ENCODE results near the gene KRT7. TPM values are rescaled to one million over a fixed set of nuclear protein-coding genes. Genes with fewer than 3 reads are reported as not detected.
A peak's percentile ranks its signal among the peaks of the same experiment; 100 is the strongest.

The KRT7 gene
- total and polyA plus RNA-seq, 3 experiments from 2014 or later, result 3.2 to 5.6 TPM; not detected in 1

DNA sequence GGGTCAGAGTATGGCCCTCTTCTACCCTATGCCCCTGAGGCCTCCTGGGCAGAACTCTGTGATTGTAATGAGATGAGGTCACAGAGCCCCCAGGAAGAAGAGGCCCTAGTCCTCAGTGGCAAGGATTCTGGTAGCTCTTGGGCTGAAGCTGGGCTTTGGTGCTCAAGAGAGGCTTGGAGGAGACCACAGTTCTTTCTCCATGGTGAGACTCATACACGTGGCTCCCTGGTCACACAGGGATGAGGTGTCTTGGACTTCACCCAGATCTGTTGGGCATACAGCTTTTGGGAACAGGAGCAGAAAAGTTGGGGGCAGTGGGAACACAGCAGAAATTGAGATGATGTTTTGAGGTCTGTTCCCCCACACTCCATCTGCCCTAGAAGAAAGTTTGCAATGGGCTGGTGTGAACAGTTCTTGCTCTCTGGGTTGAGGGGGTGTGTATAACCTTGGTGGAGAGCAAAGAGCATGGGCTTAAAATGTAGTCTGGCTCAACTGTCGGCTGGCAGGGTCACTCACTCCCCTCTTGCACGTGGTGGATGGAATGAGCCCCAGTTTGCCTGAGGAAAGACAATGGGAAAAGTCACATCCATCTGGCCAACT lies 41.6 kb downstream of the KRT7 start, which contains the start of gene KRT86:
Gene KRT86, plus strand, starts transcription at position 125 of the 600 bp plus-strand sequence. CDS start 27,272 bp downstream, outside the sequence.
- Mint-ChIP-seq H3K27me3 (peaks cover 16 to 67% of the 10 kb centered on the region in 2 donors), H3K27ac (no peak within 1 kb of the TSS), H3K36me3 (no peaks in the 10 kb centered on the region), H3K4me3 (no peak within 1 kb of the TSS), H3K4me1 (peaks cover 6 to 11% (median 10%) of the 10 kb centered on the region in 3 donors), H3K9me3 (no peaks in the 10 kb centered on the region)
- no peaks in the 10 kb centered on the region for H3K27me3 ChIP-seq (ENCODE audit: insufficient read depth, low read length, poor library complexity, severe bottlenecking)
- H3K36me3 ChIP-seq (ENCODE audit: insufficient read depth, low read length), result no peaks in the 10 kb centered on the region
- no peak within 1 kb of the TSS for H3K4me3 ChIP-seq (ENCODE audit: low read length)
- no peak for DNase-seq
- peaks cover 6% of the 10 kb centered on the region for H3K4me1 ChIP-seq (ENCODE audit: insufficient read depth, low read length)
- ChIA-PET CTCF (no interaction called here), POLR2A (no interaction called here)
- H3K9me3 ChIP-seq (ENCODE audit: low read length), result no peaks in the 10 kb centered on the region
- no peak within 1 kb of the TSS for H3K27ac ChIP-seq (ENCODE audit: low read depth, low read length)

DNA sequence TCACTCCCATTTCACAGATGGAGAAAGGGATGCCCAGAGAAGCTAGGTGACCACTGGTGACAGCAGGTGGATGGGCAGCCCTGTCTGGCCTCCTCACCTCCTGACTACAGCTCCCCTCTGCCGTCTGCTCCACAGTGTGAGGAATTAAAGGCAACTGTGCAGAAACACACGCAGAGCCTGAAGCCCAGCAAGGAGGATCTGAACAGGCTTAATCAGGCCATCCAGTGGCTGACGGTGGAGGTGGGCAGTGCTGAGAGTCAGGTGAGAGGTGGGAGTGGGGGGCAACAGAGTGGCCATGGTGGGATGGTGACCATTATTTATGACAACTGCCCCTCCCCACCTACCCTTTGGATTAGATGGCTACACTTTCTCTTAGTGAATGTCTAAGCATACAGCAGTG lies 42.6 kb downstream of the KRT7 start:
- Histone ChIP-seq H3K4me1 (ENCODE audit: insufficient read depth, low read length) (peaks cover 6% of the 10 kb centered on the region), H3K9me3 (ENCODE audit: low read length) (no peaks in the 10 kb centered on the region), H3K4me3 (ENCODE audit: low read length) (no peak overlapping the region), H3K36me3 (ENCODE audit: insufficient read depth, low read length) (no peaks in the 10 kb centered on the region), H3K27ac (ENCODE audit: low read depth, low read length) (no peak overlapping the region), H3K27me3 (ENCODE audit: insufficient read depth, low read length, poor library complexity, severe bottlenecking) (no peaks in the 10 kb centered on the region)
- Mint-ChIP-seq H3K36me3 (no peaks in the 10 kb centered on the region), H3K27ac (no peak overlapping the region), H3K27me3 (peaks cover 22 to 72% of the 10 kb centered on the region in 2 donors), H3K4me3 (no peak overlapping the region), H3K4me1 (peaks cover 6 to 11% (median 10%) of the 10 kb centered on the region in 3 donors), H3K9me3 (no peaks in the 10 kb centered on the region)
- ChIA-PET CTCF (no interaction called here), POLR2A (no interaction called here)
- DNase-seq, result no peak

DNA sequence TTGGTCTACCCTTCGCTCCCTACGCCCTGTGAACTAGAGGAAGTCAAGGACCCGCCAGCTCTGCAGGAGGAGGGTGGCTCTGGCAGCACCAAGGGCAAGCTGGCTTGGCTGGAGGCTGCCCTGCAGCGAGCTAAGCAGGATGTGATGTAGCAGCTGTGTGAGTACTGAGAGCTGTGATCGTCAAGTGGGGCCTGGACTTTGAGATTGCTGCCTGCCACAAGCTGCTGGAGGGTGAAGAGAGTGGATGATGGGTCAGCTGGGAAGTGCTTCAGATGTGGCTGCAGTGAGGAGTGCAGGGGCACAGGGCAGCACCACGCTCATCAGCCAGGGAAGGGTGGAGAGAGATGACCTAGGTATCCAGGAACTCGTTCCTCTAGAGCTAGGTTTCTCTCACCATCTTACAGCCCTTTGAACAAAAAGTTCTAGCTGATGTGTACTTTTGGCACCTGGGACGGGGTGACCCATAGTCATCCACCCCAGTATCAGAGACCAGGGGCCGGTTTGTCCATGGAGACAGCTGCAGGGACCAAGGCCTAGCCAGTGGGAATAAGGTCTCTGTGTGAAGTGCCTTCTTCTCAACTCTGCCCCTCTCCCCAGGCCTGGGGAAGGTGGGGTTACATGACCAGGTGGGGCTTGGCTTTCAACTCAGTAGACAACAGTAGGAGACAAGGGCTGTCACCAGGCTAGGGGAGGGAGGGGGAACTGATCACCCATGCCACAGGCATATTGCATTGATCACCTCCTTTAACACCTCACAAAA lies 44.6 kb downstream of the KRT7 start:
- peaks cover 6% of the 10 kb centered on the region for H3K4me1 ChIP-seq (ENCODE audit: insufficient read depth, low read length)
- no peak overlapping the region for H3K4me3 ChIP-seq (ENCODE audit: low read length)
- DNase-seq, result no peak
- H3K36me3 Mint-ChIP-seq, result no peaks in the 10 kb centered on the region
- H3K27ac Mint-ChIP-seq, result no peak overlapping the region
- ChIA-PET POLR2A (no interaction called here), CTCF (interaction anchor here (1.3 to 2.9 kb wide), 2 partner anchors 11 to 52 kb away, joined by 3 to 17 read pairs; no protein-coding TSS in a partner anchor)
- no peak overlapping the region for H3K27ac ChIP-seq (ENCODE audit: low read depth, low read length)
- no peaks in the 10 kb centered on the region for H3K9me3 ChIP-seq (ENCODE audit: low read length)
- H3K27me3 ChIP-seq (ENCODE audit: insufficient read depth, low read length, poor library complexity, severe bottlenecking), result no peaks in the 10 kb centered on the region
- H3K4me1 Mint-ChIP-seq, result peaks cover 6 to 11% (median 10%) of the 10 kb centered on the region in 3 donors
- H3K4me3 Mint-ChIP-seq, result no peak overlapping the region
- no peaks in the 10 kb centered on the region for H3K36me3 ChIP-seq (ENCODE audit: insufficient read depth, low read length)
- H3K27me3 Mint-ChIP-seq, result peaks cover 22 to 71% of the 10 kb centered on the region in 2 donors
- H3K9me3 Mint-ChIP-seq, result no peaks in the 10 kb centered on the region

DNA sequence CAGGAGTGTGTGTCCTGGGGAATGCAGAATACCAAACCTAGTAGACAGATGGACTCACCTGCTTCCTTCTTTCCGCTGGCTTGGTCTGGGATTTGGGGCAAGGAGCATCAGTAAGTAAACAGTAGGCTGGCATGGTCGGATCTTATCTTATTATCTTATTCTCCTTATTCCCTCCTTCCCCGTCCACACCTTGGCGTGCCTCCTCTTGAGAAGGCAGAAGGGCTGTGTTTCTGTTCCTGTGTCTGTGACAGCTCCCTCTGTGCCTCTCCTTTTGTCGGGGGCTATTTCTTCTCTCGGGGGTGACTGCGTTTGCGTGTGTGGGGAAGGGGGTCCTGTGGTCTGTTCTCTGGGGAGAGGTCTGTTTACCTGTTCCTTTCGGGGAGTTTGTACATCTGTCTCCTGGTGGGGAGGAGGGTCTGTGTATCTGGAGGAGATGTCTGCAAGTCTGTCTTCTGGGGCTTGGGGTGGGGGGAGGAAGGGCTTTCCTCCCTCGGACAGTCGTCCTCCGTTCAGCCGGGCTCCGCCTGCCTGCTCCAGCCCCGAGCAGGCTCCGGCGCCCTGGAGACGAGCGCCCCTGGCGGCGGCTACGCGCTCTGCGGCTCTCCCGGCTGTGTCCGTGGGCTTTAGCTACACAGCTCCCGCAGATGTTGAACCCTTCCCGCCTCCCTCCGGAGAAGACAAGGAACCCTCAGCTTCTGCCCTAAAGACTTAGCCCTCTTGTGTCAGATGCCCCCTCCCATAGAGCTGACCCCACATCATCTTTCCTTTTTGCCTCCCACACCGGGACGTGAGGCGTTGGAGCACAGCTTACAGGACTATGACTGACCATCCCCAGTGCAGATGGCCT lies 45.8 kb downstream of the KRT7 start:
- H3K4me3 ChIP-seq (ENCODE audit: low read length), result no peak overlapping the region
- Mint-ChIP-seq H3K4me1 (peaks cover 6 to 11% (median 10%) of the 10 kb centered on the region in 3 donors), H3K27me3 (peaks cover 22 to 63% of the 10 kb centered on the region in 2 donors), H3K36me3 (no peaks in the 10 kb centered on the region), H3K9me3 (no peaks in the 10 kb centered on the region), H3K27ac (peak overlapping the region in 2 of 8 donors; percentile 29 to 55), H3K4me3 (peak overlapping the region in 2 of 7 donors; percentile 24 to 43)
- H3K9me3 ChIP-seq (ENCODE audit: low read length), result no peaks in the 10 kb centered on the region
- peaks cover 6% of the 10 kb centered on the region for H3K4me1 ChIP-seq (ENCODE audit: insufficient read depth, low read length)
- ChIA-PET POLR2A (interaction anchor here (0.6 to 1.2 kb wide), 2 partner anchors 164 to 1379 kb away, joined by 3 read pairs; no protein-coding TSS in a partner anchor), CTCF (interaction anchor here (0.6 to 3.2 kb wide), 17 partner anchors 9 to 118 kb away, joined by 3 to 20 read pairs (median 4); partner anchors contain the start of gene KRT85)
- DNase-seq, result peak; percentile 47 to 71 (median 51)
- no peaks in the 10 kb centered on the region for H3K36me3 ChIP-seq (ENCODE audit: insufficient read depth, low read length)
- no peaks in the 10 kb centered on the region for H3K27me3 ChIP-seq (ENCODE audit: insufficient read depth, low read length, poor library complexity, severe bottlenecking)
- H3K27ac ChIP-seq (ENCODE audit: low read depth, low read length), result no peak overlapping the region

DNA sequence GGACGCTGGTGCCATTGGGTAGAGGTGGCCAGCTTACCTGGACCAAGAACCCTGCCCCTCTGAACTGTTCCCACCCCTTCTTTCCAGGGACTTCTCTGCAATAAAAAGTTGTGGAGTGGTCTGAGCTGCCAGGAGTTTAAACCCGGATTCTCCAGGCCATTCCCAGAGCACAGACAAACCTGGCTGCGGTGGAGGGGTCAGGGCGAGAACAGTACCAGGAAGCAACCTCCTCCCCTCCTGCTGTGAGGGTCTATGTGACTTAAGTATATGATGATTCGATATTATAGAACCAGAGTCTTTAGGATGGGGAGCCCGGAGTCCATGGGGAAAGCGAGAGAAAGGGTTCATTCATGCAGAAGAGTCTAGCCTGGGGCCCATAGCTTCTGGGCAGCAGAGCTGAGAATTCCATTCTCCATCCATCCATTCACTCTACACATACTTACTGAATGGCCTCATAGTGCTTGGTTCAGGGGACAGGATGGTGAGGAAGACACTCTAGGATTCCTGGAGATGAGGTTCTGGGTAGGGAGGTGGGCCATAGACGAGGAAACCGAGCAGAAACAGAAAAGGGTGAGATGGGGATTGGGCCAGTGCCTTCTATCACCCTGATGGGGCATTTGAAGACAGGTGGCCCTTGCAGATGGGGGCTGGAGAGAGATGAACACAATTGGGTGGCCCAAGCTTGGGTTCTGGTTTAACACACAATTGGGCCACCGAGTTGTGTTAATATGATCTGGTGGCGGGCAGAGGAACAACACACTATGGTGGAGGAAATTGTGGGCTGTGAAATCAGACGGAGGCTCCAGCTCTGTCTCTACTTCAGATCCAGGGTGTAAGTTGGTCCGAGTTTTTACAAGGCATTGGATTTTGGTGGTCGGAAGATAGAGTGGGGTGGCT lies 46.6 kb downstream of the KRT7 start:
- H3K36me3 Mint-ChIP-seq, result no peaks in the 10 kb centered on the region
- H3K27me3 Mint-ChIP-seq, result peaks cover 16 to 56% of the 10 kb centered on the region in 2 donors
- H3K9me3 Mint-ChIP-seq, result no peaks in the 10 kb centered on the region
- ChIA-PET POLR2A (interaction anchor here (1.2 kb wide), 1 partner anchor 1380 kb away, joined by 3 read pairs; no protein-coding TSS in a partner anchor), CTCF (interaction anchor here (0.6 to 3.2 kb wide), 17 partner anchors 9 to 119 kb away, joined by 3 to 20 read pairs (median 4); partner anchors contain the start of gene KRT85)
- no peak overlapping the region for H3K27ac Mint-ChIP-seq
- peaks cover 6 to 11% (median 10%) of the 10 kb centered on the region in 3 donors for H3K4me1 Mint-ChIP-seq
- H3K4me1 ChIP-seq (ENCODE audit: insufficient read depth, low read length), result peaks cover 6% of the 10 kb centered on the region
- H3K27me3 ChIP-seq (ENCODE audit: insufficient read depth, low read length, poor library complexity, severe bottlenecking), result no peaks in the 10 kb centered on the region
- no peaks in the 10 kb centered on the region for H3K36me3 ChIP-seq (ENCODE audit: insufficient read depth, low read length)
- no peak overlapping the region for H3K27ac ChIP-seq (ENCODE audit: low read depth, low read length)
- peak overlapping the region in 1 of 7 donors; percentile 65 for H3K4me3 Mint-ChIP-seq
- no peak for DNase-seq
- H3K9me3 ChIP-seq (ENCODE audit: low read length), result no peaks in the 10 kb centered on the region
- no peak overlapping the region for H3K4me3 ChIP-seq (ENCODE audit: low read length)

DNA sequence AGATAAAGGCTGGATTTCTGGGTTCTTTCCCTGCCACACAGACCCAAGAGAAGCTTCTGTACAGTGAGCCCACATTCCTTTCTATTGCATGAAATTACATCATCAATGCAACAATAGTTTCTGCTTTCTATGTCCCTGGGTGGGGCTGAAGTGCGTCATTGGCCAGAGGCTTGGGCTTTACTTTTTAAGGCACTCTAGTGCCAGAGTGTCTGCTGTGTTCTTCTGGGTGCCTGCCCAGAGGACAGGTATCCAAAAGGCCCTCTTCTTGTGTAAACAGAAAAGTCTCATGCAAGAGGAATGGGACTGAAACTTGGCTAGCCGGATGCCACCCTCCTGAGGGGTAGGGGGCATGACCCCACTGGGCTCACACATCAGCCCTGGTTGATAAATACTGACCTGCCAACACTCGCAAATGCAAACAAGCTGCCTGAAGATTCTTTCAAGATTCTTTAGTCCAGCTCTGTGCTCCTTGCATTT lies 47.3 kb downstream of the KRT7 start:
- Mint-ChIP-seq H3K27ac (no peak overlapping the region), H3K9me3 (no peaks in the 10 kb centered on the region), H3K4me1 (peaks cover 6 to 11% (median 10%) of the 10 kb centered on the region in 3 donors), H3K4me3 (no peak overlapping the region), H3K36me3 (no peaks in the 10 kb centered on the region), H3K27me3 (peaks cover 16 to 52% of the 10 kb centered on the region in 2 donors)
- DNase-seq, result no peak
- no peaks in the 10 kb centered on the region for H3K27me3 ChIP-seq (ENCODE audit: insufficient read depth, low read length, poor library complexity, severe bottlenecking)
- CTCF ChIA-PET, result interaction anchor here (1.5 to 3.2 kb wide), 3 partner anchors 8 to 13 kb away, joined by 4 to 20 read pairs (median 17); no protein-coding TSS in a partner anchor
- H3K4me1 ChIP-seq (ENCODE audit: insufficient read depth, low read length), result peaks cover 6% of the 10 kb centered on the region
- no peak overlapping the region for H3K27ac ChIP-seq (ENCODE audit: low read depth, low read length)
- no peaks in the 10 kb centered on the region for H3K9me3 ChIP-seq (ENCODE audit: low read length)
- no peak overlapping the region for H3K4me3 ChIP-seq (ENCODE audit: low read length)
- POLR2A ChIA-PET, result no interaction called here
- no peaks in the 10 kb centered on the region for H3K36me3 ChIP-seq (ENCODE audit: insufficient read depth, low read length)
